Occipital lobe (tissue), 2 donors: ENCODE results near the gene AGAP3. TPM values are rescaled to one million over a fixed set of nuclear protein-coding genes. Genes with fewer than 3 reads are reported as not detected.

Experiments used
- DNase-seq: peaks from one replicate; lab custom pipeline; 2025; lab: John Stamatoyannopoulos, UW
- total RNA-seq: library from RNA; depleted of rRNA; stranded (reverse); fragments of >200 nt; gene quantifications from one replicate; pipeline ENCODE4 v1.2.3, GENCODE V29; 2014

The AGAP3 gene
- total RNA-seq, 1 donor from 2014 or later: 85.6 TPM

- DNase-seq: no peak
These were observed 21.6 kb downstream of the AGAP3 start for GRCh38 chr7:151107882-151108281.

GRCh38 chr7:151109094-151110048, 23.1 kb downstream of the AGAP3 start:
- no peak for DNase-seq

GRCh38 chr7:151110236-151110940, 24.1 kb downstream of the AGAP3 start:
- no peak for DNase-seq

- DNase-seq: peak; percentile 58
These were observed 24.8 kb downstream of the AGAP3 start for GRCh38 chr7:151110941-151111645.

GRCh38 chr7:151113344-151114150, 27.3 kb downstream of the AGAP3 start:
- DNase-seq: no peak

- DNase-seq: no peak
These were observed 28.1 kb downstream of the AGAP3 start for GRCh38 chr7:151114151-151115090.

GRCh38 chr7:151115121-151115835, 29.0 kb downstream of the AGAP3 start:
- no peak for DNase-seq

- DNase-seq: no peak
These were observed 29.7 kb downstream of the AGAP3 start for GRCh38 chr7:151115836-151116418.

GRCh38 chr7:151116603-151117440, 30.5 kb downstream of the AGAP3 start:
- DNase-seq: no peak

- DNase-seq: no peak
These were observed 31.3 kb downstream of the AGAP3 start for GRCh38 chr7:151117565-151117964.

GRCh38 chr7:151118108-151119054, 32.1 kb downstream of the AGAP3 start:
- no peak for DNase-seq

GRCh38 chr7:151119055-151119415, 32.8 kb downstream of the AGAP3 start:
- no peak for DNase-seq

- peak; percentile 74 for DNase-seq
These were observed 33.6 kb downstream of the AGAP3 start for GRCh38 chr7:151119902-151120301.

GRCh38 chr7:151120896-151121295, 34.6 kb downstream of the AGAP3 start:
- no peak for DNase-seq

- no peak for DNase-seq
These were observed 35.3 kb downstream of the AGAP3 start for GRCh38 chr7:151121380-151122170.

GRCh38 chr7:151122276-151122675, 36.0 kb downstream of the AGAP3 start:
- no peak for DNase-seq
